HEK293 (cell line): ENCODE results near the gene IDE.
A peak's percentile ranks its signal among the peaks of the same experiment; 100 is the strongest.

Experiments used
- CTCF ChIA-PET: fragments of 350-600 bp; formaldehyde crosslinking; extraction: SDS; loops from one replicate; lab custom pipeline; 2021; ENCODE audit warnings: antibody characterized with exemption; lab: Yijun Ruan, JAX
- POLR2A ChIA-PET: fragments of 300-600 bp; formaldehyde crosslinking; extraction: SDS; loops from one replicate; lab custom pipeline; 2020; ENCODE audit warnings: antibody characterized with exemption, inconsistent platforms; lab: Yijun Ruan, JAX
- H3K27ac ChIP-seq: fragments of 200-500 bp; sonication (Bioruptor generic); 2 replicates; pipeline ENCODE4 v1.5.1; 2014; ENCODE audit warnings: low read depth, low read length, control low read depth, inconsistent platforms; ENCODE audit errors: extremely low read depth
- H3K36me3 ChIP-seq, 2 experiments: fragments of 200-500 bp in 1 of 2; sonication (Bioruptor generic) in 1 of 2; 1 replicate in 1 of 2; 2 replicates in 1 of 2; pipeline ENCODE4 v1.5.1; 2014 to 2017; ENCODE audit warnings: inconsistent platforms in 2 of 2, low read length in 2 of 2; ENCODE audit not compliant: control insufficient read depth in 2 of 2, insufficient read depth in 1 of 2
- H3K4me1 ChIP-seq: fragments of 200-500 bp; sonication (Bioruptor generic); 2 replicates; pipeline ENCODE4 v1.5.1; 2014; ENCODE audit warnings: mild to moderate bottlenecking, low read length, inconsistent platforms; ENCODE audit not compliant: control insufficient read depth, insufficient read depth
- H3K4me3 ChIP-seq: 2 replicates; pipeline ENCODE4 v1.5.1; 2011; ENCODE audit warnings: low read depth, mild to moderate bottlenecking, control low read depth, low read length, moderate library complexity
- H3K9me3 ChIP-seq: fragments of 200-500 bp; sonication (Bioruptor generic); 2 replicates; pipeline ENCODE4 v1.5.1; 2014; ENCODE audit warnings: low read depth, low read length, inconsistent platforms; ENCODE audit not compliant: control insufficient read depth, insufficient read depth
- CTCF ChIP-seq: fragments of 450-650 bp; formaldehyde crosslinking; IDR thresholded peaks from 2 replicates; pipeline ENCODE4 v1.5.1; 2016; ENCODE audit warnings: missing biosample characterization, missing genetic modification characterization
- GLIS2 ChIP-seq: fragments of 450-650 bp; formaldehyde crosslinking; IDR thresholded peaks from 2 replicates; pipeline ENCODE4 v1.5.1; 2016; ENCODE audit warnings: missing biosample characterization, missing genetic modification characterization
- INSM2 ChIP-seq: fragments of 450-650 bp; formaldehyde crosslinking; IDR thresholded peaks from 2 replicates; pipeline ENCODE4 v1.5.1; 2016; ENCODE audit warnings: missing biosample characterization, missing genetic modification characterization
- SCRT2 ChIP-seq: fragments of 450-650 bp; formaldehyde crosslinking; IDR thresholded peaks from 2 replicates; pipeline ENCODE4 v1.5.1; 2016; ENCODE audit warnings: missing biosample characterization, missing genetic modification characterization
- WT1 ChIP-seq: fragments of 450-650 bp; formaldehyde crosslinking; IDR thresholded peaks from 2 replicates; pipeline ENCODE4 v1.5.1; 2016; ENCODE audit warnings: missing biosample characterization, missing genetic modification characterization
- ZBTB17 ChIP-seq: fragments of 450-650 bp; formaldehyde crosslinking; IDR thresholded peaks from 2 replicates; pipeline ENCODE4 v1.5.1; 2016; ENCODE audit warnings: missing biosample characterization, missing genetic modification characterization
- ZFP69B ChIP-seq: fragments of 450-650 bp; formaldehyde crosslinking; IDR thresholded peaks from 2 replicates; pipeline ENCODE4 v1.5.1; 2016; ENCODE audit warnings: missing biosample characterization, missing genetic modification characterization
- ZNF121 ChIP-seq: fragments of 450-650 bp; formaldehyde crosslinking; IDR thresholded peaks from 2 replicates; pipeline ENCODE4 v1.5.1; 2016; ENCODE audit warnings: missing biosample characterization, missing genetic modification characterization
- ZNF175 ChIP-seq: fragments of 450-650 bp; formaldehyde crosslinking; IDR thresholded peaks from 2 replicates; pipeline ENCODE4 v1.5.1; 2016; ENCODE audit warnings: missing biosample characterization, missing genetic modification characterization
- ZNF311 ChIP-seq: fragments of 450-650 bp; formaldehyde crosslinking; IDR thresholded peaks from 2 replicates; pipeline ENCODE4 v1.5.1; 2017; ENCODE audit warnings: missing biosample characterization, missing genetic modification characterization, borderline replicate concordance
- ZNF335 ChIP-seq: fragments of 450-650 bp; formaldehyde crosslinking; conservative IDR thresholded peaks from 2 replicates; pipeline ENCODE4 v1.5.1; 2016; ENCODE audit warnings: missing biosample characterization, missing genetic modification characterization
- ZNF341 ChIP-seq: fragments of 450-650 bp; formaldehyde crosslinking; IDR thresholded peaks from 2 replicates; pipeline ENCODE4; 2016; ENCODE audit warnings: low read depth, missing biosample characterization, missing genetic modification characterization
- ZNF354C ChIP-seq: fragments of 450-650 bp; formaldehyde crosslinking; IDR thresholded peaks from 2 replicates; pipeline ENCODE4 v1.5.1; 2016; ENCODE audit warnings: missing biosample characterization, missing genetic modification characterization, low read depth, borderline replicate concordance
- ZNF571 ChIP-seq: fragments of 450-650 bp; formaldehyde crosslinking; IDR thresholded peaks from 2 replicates; pipeline ENCODE4 v1.5.0; 2017; ENCODE audit warnings: missing biosample characterization, missing genetic modification characterization
- ZNF580 ChIP-seq: fragments of 450-650 bp; formaldehyde crosslinking; IDR thresholded peaks from 2 replicates; pipeline ENCODE4 v1.5.1; 2016; ENCODE audit warnings: missing biosample characterization, missing genetic modification characterization
- ZNF600 ChIP-seq: fragments of 450-650 bp; formaldehyde crosslinking; IDR thresholded peaks from 2 replicates; pipeline ENCODE4 v1.5.1; 2016; ENCODE audit warnings: missing biosample characterization, missing genetic modification characterization
- TF ChIP-seq, protein P1 (sequence below): fragments of 450-650 bp; formaldehyde crosslinking; IDR thresholded peaks from 2 replicates; pipeline ENCODE4 v1.5.1; 2017; ENCODE audit warnings: missing biosample characterization, missing genetic modification characterization
- TF ChIP-seq, protein P2 (sequence below): fragments of 450-650 bp; formaldehyde crosslinking; IDR thresholded peaks from 2 replicates; pipeline ENCODE4 v1.5.1; 2016; ENCODE audit warnings: missing biosample characterization, missing genetic modification characterization
- TF ChIP-seq, protein P3 (sequence below): fragments of 450-650 bp; formaldehyde crosslinking; IDR thresholded peaks from 2 replicates; pipeline ENCODE4 v1.5.1; 2016; ENCODE audit warnings: missing biosample characterization, missing genetic modification characterization
- TF ChIP-seq, protein P4 (sequence below): fragments of 450-650 bp; formaldehyde crosslinking; IDR thresholded peaks from 2 replicates; pipeline ENCODE4 v1.5.1; 2017; ENCODE audit warnings: missing biosample characterization, mild to moderate bottlenecking, missing genetic modification characterization, moderate library complexity

The IDE gene

DNA sequence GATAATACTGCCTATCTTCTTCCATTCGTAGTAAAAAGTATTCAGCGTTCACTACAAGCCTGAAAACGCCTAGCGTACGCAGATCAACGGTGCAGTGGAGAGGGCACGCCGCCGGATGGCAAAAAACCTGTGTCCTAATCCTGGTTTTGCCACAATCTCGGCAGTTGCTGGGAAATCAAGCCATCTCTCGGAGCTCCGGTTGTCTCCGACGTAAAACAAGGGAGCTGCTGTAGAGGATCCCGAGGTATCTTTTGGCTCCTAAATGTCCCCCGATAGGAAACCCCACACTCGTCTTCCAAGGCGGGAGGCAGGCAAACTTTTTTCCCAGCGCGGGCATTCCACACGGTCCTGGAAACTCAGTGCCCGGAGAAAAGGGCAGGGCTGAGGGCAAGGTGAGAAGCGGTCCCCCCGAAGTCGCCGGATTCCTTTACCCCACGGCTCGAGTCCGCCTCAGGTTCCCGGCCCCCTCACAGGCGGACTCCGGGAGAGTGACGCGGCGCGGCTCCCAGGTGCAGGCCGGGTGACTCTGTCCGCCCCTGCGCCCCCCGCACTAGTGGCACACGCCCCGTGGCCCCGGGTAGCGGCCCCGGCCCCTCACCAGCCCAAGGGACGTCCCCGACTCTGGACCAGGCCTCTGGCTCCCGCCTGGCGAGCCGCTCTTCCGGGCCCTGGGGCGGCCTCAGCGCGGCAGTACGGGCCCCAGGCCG lies 649 bp downstream of the IDE start (continued):
- TF ChIP-seq CTCF = peak; percentile 5; the same call in 1 of the 2 replicates
- no peak for TF ChIP-seq WT1
- TF ChIP-seq, protein P1, sequence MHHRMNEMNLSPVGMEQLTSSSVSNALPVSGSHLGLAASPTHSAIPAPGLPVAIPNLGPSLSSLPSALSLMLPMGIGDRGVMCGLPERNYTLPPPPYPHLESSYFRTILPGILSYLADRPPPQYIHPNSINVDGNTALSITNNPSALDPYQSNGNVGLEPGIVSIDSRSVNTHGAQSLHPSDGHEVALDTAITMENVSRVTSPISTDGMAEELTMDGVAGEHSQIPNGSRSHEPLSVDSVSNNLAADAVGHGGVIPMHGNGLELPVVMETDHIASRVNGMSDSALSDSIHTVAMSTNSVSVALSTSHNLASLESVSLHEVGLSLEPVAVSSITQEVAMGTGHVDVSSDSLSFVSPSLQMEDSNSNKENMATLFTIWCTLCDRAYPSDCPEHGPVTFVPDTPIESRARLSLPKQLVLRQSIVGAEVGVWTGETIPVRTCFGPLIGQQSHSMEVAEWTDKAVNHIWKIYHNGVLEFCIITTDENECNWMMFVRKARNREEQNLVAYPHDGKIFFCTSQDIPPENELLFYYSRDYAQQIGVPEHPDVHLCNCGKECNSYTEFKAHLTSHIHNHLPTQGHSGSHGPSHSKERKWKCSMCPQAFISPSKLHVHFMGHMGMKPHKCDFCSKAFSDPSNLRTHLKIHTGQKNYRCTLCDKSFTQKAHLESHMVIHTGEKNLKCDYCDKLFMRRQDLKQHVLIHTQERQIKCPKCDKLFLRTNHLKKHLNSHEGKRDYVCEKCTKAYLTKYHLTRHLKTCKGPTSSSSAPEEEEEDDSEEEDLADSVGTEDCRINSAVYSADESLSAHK = no peak
- TF ChIP-seq, protein P2, sequence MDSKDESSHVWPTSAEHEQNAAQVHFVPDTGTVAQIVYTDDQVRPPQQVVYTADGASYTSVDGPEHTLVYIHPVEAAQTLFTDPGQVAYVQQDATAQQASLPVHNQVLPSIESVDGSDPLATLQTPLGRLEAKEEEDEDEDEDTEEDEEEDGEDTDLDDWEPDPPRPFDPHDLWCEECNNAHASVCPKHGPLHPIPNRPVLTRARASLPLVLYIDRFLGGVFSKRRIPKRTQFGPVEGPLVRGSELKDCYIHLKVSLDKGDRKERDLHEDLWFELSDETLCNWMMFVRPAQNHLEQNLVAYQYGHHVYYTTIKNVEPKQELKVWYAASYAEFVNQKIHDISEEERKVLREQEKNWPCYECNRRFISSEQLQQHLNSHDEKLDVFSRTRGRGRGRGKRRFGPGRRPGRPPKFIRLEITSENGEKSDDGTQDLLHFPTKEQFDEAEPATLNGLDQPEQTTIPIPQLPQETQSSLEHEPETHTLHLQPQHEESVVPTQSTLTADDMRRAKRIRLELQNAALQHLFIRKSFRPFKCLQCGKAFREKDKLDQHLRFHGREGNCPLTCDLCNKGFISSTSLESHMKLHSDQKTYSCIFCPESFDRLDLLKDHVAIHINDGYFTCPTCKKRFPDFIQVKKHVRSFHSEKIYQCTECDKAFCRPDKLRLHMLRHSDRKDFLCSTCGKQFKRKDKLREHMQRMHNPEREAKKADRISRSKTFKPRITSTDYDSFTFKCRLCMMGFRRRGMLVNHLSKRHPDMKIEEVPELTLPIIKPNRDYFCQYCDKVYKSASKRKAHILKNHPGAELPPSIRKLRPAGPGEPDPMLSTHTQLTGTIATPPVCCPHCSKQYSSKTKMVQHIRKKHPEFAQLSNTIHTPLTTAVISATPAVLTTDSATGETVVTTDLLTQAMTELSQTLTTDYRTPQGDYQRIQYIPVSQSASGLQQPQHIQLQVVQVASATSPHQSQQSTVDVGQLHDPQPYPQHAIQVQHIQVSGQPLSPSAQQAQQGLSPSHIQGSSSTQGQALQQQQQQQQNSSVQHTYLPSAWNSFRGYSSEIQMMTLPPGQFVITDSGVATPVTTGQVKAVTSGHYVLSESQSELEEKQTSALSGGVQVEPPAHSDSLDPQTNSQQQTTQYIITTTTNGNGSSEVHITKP (tag by site-specific recombination) = peak; percentile 71
- TF ChIP-seq ZBTB17 (tag by site-specific recombination) = peak; percentile 33; the same call in 1 of the 2 replicates
- TF ChIP-seq ZNF311 (tag by site-specific recombination) = no peak
- no peak for TF ChIP-seq ZNF175 (tag by site-specific recombination)
- TF ChIP-seq ZNF354C = no peak

DNA sequence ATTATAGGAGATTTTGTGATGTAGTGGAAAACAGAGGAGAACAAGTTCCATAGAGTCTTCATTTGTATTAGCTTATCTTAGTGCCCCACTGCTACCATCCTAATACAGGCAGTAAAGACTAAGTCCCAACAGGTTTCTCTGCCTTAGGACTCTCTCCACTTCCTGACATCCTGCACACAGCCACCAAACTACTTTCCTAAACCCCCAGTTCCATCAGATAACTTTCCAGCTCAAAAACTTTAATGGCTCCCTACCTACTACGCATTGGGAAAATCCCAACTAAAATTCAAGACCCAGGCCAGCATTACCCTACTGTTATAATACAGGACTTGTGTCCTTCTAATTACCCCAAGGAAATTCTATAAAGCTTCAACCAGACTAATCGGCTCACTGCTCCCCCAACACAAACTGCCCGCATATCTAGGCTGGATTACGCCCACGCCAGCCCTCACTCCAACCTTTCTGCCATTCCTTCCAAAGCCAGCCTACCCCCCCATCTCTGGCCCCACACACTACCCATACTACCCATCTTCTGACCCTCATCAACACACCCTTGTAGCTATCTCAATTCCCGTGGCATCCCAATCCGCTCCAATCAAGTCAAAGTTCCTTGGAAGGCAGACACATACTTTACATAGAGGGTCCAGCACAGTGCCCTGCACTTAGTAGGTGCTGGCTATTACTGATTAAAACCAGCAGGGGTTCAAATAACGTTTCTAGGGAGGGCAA lies 1.4 kb downstream of the IDE start:
- Histone ChIP-seq H3K4me1 (peaks cover 16% of the 10 kb centered on the region), H3K36me3 (peaks cover 3 to 5% of the 10 kb centered on the region in 2 experiments; a peak in 2 of 3 replicates), H3K9me3 (no peaks in the 10 kb centered on the region), H3K4me3 (peak overlapping the region; percentile 84), H3K27ac (peak overlapping the region; percentile 95)
- POLR2A ChIA-PET = interaction anchor here (1.6 to 2.6 kb wide), 3 partner anchors 19 to 118 kb away, joined by 5 to 13 read pairs (median 5); partner anchors contain the start of gene HHEX
- CTCF ChIA-PET = interaction anchor here (0.6 to 6.7 kb wide), 4 partner anchors 21 to 69 kb away, joined by 3 to 71 read pairs (median 3); no protein-coding TSS in a partner anchor
- TF ChIP-seq ZFP69B (tag by site-specific recombination) (peak; percentile 83), ZBTB17 (tag by site-specific recombination) (peak; percentile 74), ZNF600 (tag by site-specific recombination) (peak; percentile 80), ZNF571 (no peak), ZNF121 (0 out of 2 replicates have a peak, but pooled peaks have one; percentile 19), ZNF341 (tag by site-specific recombination) (peak; percentile 82), INSM2 (tag by site-specific recombination) (no peak), GLIS2 (tag by site-specific recombination) (peak; percentile 22), ZNF580 (tag by site-specific recombination) (peak; percentile 83), ZNF335 (0 out of 2 replicates have a peak, but pooled peaks have one; percentile 27), SCRT2 (tag by site-specific recombination) (peak; percentile 87)
- TF ChIP-seq, protein P3, sequence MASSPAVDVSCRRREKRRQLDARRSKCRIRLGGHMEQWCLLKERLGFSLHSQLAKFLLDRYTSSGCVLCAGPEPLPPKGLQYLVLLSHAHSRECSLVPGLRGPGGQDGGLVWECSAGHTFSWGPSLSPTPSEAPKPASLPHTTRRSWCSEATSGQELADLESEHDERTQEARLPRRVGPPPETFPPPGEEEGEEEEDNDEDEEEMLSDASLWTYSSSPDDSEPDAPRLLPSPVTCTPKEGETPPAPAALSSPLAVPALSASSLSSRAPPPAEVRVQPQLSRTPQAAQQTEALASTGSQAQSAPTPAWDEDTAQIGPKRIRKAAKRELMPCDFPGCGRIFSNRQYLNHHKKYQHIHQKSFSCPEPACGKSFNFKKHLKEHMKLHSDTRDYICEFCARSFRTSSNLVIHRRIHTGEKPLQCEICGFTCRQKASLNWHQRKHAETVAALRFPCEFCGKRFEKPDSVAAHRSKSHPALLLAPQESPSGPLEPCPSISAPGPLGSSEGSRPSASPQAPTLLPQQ = peak; percentile 87
- TF ChIP-seq, protein P4, sequence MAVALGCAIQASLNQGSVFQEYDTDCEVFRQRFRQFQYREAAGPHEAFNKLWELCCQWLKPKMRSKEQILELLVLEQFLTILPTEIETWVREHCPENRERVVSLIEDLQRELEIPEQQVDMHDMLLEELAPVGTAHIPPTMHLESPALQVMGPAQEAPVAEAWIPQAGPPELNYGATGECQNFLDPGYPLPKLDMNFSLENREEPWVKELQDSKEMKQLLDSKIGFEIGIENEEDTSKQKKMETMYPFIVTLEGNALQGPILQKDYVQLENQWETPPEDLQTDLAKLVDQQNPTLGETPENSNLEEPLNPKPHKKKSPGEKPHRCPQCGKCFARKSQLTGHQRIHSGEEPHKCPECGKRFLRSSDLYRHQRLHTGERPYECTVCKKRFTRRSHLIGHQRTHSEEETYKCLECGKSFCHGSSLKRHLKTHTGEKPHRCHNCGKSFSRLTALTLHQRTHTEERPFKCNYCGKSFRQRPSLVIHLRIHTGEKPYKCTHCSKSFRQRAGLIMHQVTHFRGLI = no peak
